DMS53 treated with DMSO at 0.1 percent for 48 hours (cell line): ENCODE measurements around the gene PCDHA2.
"Not testable (repeated sequence)": the region's sequence is repeated elsewhere in the genome, so short reads cannot be mapped to it uniquely, and the experiment has no call there.

Source experiments
- DNase-seq: peaks from one replicate; lab custom pipeline; 2025; ENCODE audit not compliant: unreplicated experiment; lab: John Stamatoyannopoulos, UW

The PCDHA2 gene

GRCh38 chr5:140794595-140795258 lies at the start of gene PCDHA2:
Gene PCDHA2, plus strand, starts transcription at chr5:140794852.
- peak; percentile 91 for DNase-seq

GRCh38 chr5:140753561-140753960 lies 41.1 kb upstream of the PCDHA2 start:
- DNase-seq: no peak

- DNase-seq: no peak
Observed at GRCh38 chr5:140764177-140764973, 30.3 kb upstream of the PCDHA2 start.

- no peak for DNase-seq
Observed at GRCh38 chr5:140767444-140767843, 27.2 kb upstream of the PCDHA2 start.

- no peak for DNase-seq
Observed at GRCh38 chr5:140780512-140780911, 14.1 kb upstream of the PCDHA2 start.

- peak; percentile 89 for DNase-seq
Observed at GRCh38 chr5:140785905-140786686, 8.6 kb upstream of the PCDHA2 start, which contains the start of gene PCDHA1. Gene PCDHA1, plus strand, starts transcription at chr5:140786140.

GRCh38 chr5:140787422-140787821 lies 7.2 kb upstream of the PCDHA2 start:
- DNase-seq: not testable (repeated sequence)

GRCh38 chr5:140787849-140788504 lies 6.7 kb upstream of the PCDHA2 start:
- DNase-seq: not testable (repeated sequence)

- DNase-seq: no peak
Observed at GRCh38 chr5:140791089-140791488, 3.6 kb upstream of the PCDHA2 start.

GRCh38 chr5:140795259-140795641 lies 598 bp downstream of the PCDHA2 start:
- DNase-seq: peak; percentile 82

- DNase-seq: not testable (repeated sequence)
Observed at GRCh38 chr5:140796072-140796717, 1.5 kb downstream of the PCDHA2 start.

- no peak for DNase-seq
Observed at GRCh38 chr5:140796718-140797095, 2.1 kb downstream of the PCDHA2 start.

- DNase-seq: peak; percentile 88
Observed at GRCh38 chr5:140800816-140801493, 6.3 kb downstream of the PCDHA2 start, which contains the start of gene PCDHA3. Gene PCDHA3, plus strand, starts transcription at chr5:140801057.

GRCh38 chr5:140801494-140801841 lies 6.8 kb downstream of the PCDHA2 start:
- peak; percentile 79 for DNase-seq

GRCh38 chr5:140802381-140802780 lies 7.7 kb downstream of the PCDHA2 start:
- DNase-seq: not testable (repeated sequence)

- no peak for DNase-seq
Observed at GRCh38 chr5:140802781-140803271, 8.2 kb downstream of the PCDHA2 start.

- peak; percentile 77 for DNase-seq
Observed at GRCh38 chr5:140806834-140807775, 12.5 kb downstream of the PCDHA2 start, which contains the start of gene PCDHA4. Gene PCDHA4, plus strand, starts transcription at chr5:140807068.

- DNase-seq: not testable (repeated sequence)
Observed at GRCh38 chr5:140808241-140808888, 13.7 kb downstream of the PCDHA2 start.
